DMS53 (cell line): ENCODE data around the gene DNAH3.
"Not testable (repeated sequence)": the region's sequence is repeated elsewhere in the genome, so short reads cannot be mapped to it uniquely, and the experiment has no call there.

Experiments used
- DNase-seq: peaks from one replicate; lab custom pipeline; 2025; lab: John Stamatoyannopoulos, UW

Gene DNAH3

DNA sequence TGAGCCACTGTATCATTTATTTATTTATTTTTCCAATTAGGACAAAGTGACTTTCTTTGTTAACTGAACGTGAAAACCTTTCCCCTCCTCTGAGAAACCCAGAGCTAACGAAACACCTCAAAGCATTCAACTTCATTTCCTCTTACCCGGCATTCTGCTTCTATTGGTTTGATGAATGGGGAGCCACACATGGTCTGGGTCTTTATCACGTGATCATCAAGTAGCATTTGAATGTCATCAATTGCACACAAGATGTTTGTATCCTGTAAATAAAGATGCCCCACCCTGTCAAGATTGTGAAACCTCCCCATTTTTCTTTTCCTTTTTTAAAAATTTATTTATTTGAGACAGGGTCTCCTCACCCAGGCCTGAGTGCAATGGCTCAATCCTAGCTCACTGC is 80.1 kb downstream of the DNAH3 start:
- DNase-seq, result no peak

DNA sequence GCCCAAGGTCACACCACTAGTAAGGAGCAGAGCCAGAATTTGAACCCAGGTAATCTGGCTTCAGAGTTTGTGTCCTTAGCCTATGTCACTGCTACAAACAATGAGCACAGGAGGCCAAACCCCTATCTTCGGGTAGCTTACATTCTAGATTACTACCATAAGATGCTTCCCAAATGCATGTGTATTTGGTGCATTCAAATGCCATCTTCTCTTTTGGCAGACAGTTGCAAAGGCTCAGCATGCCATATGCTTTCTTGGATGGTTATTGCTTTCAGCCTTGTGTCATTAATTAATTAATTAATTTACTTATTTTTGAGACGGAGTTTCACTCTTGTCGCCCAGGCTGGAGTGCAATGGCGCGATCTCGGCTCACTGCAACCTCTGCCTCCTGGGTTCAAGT is 80.7 kb downstream of the DNAH3 start:
- no peak for DNase-seq

DNA sequence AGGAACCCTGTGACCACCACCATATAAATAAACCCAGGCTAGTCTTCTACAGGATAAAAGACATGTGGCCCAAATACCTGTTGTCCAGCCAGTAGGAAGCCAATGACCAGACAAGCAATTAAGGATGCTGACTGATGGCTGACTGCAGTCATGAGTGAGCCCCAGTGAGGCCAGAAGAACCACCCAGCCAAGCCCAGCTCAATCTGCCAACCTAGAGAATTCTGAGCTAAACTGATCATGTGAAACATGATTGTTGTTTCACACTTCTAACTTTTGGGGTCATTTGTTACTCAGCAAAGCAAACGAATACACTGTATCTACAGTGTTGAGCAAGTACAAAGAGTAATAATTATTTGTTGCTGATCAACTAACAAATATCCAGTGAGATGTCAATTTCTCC is 86.4 kb downstream of the DNAH3 start:
- DNase-seq, result no peak

DNA sequence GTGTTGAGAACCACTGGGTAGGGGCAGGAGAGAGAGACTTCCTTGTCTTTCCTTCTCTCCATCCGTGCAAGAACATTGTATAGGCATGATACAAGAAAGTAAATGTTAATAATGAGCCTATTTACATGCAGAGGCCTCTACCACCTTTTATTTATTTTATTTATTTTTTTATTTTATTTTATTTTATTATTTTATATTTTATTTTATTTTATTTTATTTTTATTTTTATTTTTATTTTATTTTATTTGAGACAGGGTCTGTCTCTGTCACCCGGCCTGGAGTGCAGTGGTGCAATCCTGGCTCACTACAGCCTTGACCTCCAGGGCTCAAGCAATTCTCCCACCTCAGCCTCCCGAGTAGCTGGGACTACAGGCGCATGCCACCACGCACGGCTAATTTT is 87.3 kb downstream of the DNAH3 start:
- DNase-seq, result not testable (repeated sequence)

DNA sequence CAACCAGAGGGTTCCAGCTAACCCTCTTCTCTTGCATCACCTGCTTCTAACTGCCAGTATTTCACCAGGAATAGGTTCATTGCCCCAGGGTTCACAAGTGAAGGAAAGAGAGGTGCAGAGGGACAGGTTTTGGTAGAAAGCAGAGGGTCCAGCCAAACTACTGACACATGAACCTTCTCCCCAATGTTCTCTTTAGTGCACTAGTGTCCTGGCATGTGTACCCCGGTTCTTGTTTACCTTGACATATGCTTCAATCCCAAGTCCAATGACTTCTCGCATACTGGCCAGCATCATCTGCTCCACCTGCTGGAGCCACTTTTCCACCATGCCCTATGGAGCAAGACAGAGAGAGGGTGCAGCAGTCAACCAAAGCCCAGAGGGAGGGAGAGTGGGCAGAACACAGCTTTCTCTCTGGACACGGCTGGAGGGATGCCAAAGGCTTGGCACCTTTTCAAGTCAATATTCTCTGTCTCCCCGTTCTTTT is 90.6 kb downstream of the DNAH3 start:
- peak; percentile 12 for DNase-seq

DNA sequence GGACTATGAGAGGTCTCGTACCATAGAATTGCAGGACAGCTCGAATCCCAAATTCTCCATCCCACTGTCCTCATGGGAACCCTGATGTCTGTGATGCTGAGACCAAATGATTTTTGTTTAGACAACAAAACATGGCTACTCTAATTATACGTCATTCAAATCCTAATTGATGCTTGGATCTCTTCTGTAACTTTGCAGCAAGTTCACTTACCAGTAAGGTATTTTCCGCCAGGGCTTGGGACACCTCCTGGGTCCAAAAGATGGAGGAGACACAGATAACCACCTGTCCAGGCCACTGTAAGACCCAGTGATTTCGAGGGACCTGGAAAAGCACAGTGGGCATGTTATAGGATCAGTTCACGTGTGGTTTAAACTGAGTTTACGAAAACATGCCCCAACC is 92.8 kb downstream of the DNAH3 start:
- no peak for DNase-seq

DNA sequence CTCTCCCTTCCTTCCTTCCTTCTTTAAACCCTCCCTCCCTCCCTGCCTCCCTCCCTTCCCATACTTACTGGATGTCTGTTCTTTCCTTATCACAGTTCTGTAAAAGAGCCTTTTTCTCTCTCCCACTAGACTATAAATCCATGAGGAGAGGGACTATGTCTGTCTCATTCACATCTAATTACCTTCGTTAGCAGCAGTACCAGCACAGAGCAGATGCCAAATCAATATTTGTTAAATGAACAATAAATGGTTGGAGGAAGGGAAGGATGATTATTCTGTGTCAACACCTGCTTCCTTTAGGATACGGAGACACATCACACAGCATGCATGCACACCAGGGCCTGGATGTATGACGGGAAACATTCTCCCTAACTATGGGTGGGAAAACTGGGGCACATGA is 94.2 kb downstream of the DNAH3 start:
- peak; percentile 35 for DNase-seq

DNA sequence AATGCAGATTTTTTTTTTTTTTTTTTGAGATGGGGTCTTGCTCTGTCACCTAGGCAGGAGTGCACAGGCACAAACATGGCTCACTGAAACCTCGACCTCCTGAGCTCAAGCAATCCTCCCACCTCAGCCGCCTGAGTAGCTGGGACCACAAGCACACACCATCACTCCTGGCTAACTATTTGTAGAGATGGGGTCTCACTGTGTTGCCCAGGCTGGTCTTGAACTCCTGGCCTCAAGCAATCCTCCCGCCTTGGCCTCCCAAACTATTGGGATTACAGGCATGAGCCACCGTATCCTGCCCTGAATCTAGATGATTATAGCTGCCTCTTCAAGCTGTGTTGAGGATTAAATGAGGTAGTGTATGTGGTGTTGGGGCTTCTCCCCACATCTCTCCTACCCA is 94.9 kb downstream of the DNAH3 start:
- not testable (repeated sequence) for DNase-seq

DNA sequence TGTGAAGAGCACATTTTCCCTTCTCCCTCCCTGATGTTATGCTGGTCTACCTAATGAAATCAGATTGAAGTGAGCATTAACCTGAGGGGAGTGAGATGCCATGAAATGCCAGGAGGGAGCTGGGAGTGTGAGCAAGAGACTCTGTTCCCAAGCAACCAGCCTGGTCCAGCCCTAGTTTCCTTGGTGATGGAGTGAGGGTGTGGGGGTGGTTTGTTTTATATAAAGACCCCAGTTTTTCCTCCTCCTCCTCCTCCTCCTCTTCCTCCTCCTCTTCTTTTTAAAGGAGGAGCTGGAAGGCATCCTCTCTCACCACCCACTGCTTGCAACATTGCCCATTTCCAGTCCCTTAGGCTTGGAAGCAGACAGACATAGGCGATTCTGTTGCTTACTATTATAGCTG is 97.1 kb downstream of the DNAH3 start:
- DNase-seq, result no peak

DNA sequence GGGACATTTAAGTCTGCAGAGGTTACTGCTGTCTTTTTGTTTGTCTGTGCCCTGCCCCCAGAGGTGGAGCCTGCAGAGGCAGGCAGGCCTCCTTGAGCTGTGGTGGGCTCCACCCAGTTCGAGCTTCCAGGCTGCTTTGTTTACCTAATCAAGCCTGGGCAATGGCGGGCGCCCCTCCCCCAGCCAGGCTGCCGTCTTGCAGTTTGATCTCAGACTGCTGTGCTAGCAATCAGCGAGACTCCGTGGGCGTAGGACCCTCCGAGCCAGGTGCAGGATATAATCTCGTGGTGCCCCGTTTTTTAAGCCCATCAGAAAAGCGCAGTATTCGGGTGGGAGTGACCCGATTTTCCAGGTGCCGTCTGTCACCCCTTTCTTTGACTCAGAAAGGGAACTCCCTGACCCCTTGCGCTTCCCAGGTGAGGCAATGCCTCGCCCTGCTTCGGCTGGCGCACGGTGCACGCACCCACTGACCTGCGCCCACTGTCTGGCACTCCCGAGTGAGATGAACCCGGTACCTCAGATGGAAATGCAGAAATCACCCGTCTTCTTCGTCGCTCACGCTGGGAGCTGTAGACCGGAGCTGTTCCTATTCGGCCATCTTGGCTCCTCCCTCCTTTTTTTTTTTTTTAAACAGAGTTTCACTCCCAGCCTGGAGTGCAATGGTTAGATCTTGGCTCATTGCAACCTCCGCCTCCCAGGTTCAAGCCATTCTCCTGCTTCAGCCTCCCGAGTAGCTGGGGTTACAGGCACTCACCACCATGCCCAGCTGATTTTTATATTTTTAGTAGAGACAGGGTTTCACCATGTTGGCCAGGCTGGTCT is 102.3 kb downstream of the DNAH3 start:
- peak; percentile 39 for DNase-seq

DNA sequence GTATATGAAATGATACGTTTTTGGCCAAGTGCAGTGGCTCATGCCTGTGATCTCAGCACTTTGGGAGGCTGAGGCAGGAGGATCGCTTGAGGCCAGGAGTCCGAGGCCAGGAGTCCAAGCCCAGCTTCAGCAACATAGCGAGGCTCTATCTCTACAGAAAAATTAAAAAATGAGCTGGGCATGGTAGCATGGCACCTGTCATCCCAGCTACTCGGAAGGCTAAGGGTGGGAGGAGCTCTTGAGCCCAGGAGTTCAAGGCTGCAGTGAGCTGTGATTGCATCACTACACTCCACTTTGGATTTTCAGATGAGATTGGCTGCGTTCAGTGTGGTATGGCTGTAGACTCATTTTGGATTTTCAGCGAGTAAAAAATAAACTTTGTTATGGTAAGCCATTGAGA is 112.4 kb downstream of the DNAH3 start:
- DNase-seq, result no peak

DNA sequence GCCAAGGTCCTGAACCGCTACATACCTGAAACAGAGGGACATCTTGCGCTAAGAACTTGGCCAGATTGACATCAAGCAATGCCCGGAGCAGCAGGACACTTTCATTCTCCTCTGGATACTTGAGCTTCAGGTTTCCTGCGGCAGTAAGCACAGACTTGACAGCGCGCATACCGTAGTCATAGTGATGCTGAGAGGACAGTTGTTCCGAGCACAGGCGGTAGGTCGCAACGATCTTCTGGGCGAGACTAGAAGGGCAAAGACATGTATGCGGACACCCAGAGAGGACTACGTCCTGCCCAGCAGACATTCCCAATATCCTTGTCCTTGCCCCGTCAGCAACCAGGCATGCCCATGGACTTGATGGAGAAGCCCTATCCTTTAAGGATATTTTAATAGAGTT is 112.9 kb downstream of the DNAH3 start:
- no peak for DNase-seq

DNA sequence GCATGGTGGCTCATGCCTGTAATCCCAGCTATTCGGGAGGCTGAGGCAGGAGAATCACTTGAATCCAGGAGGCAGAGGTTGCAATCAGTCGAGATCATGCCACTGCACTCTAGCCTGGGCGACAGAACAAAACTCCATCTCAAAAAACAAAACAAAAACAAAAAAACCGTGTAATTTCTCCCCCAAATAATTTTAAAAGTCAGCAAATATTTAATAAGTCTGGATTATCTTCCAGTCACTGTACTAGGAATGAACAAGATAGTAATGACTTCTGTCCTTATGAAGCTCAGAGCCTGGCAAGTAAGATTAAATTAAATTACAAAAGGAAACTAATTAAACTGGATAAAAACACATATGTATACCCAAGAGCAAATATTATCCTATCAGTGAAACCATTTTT is 113.5 kb downstream of the DNAH3 start:
- DNase-seq, result no peak

DNA sequence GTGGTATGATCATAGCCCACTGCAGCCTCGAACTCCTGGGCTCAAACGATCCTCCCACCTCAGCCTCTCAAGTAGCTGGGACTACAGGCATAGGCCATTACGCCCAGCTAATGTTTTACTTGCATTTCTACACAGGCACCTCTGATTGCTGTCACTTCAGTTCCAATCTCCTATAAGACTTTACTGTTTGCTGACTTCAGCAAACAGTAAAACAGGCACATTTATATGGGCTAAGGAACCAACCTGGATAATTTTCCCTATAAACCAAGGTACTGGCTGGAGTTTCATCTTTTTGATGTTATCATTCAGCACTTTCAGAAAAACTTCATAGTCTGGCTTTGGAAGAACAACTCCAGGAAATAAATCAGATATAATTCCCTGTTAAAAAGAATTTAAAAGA is 114.2 kb downstream of the DNAH3 start:
- no peak for DNase-seq

DNA sequence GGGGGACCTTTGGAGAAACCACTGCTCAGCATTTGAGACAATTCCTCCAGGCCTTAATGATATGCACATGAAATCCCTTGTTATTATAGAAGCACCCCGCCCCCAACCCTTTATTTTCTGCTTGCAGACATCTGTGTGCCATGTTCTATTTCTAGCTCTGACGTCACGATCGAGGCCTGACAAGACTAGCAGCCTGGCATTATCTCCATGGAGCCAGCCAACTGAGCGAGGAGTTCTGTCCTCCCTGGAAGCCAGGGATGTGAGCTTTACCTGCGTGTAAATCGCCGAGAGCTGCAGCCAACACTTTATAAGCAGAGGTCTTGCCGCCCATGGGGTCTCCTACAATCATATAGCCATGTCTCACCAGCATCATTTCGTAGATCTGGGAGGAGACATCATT is 116.9 kb downstream of the DNAH3 start:
- no peak for DNase-seq

DNA sequence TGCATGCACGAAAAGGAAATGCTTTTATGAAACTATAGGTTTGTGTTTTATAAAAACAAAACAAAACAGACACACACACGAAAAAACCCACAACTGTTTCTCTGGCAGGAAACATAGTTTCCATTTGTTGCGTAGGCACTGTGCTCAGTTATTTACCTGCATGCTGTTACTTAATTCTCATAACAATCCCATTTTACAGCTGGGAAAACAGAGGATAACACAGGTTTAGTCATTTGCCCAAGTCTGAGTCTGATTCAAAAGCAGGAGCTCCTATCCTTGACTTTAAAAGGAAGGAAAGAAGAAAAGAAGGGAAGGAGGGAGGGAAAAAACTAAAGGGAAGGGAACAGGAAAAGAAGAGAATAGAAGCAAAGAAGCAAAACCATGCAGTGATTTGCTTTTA is 117.4 kb downstream of the DNAH3 start:
- DNase-seq, result no peak

DNA sequence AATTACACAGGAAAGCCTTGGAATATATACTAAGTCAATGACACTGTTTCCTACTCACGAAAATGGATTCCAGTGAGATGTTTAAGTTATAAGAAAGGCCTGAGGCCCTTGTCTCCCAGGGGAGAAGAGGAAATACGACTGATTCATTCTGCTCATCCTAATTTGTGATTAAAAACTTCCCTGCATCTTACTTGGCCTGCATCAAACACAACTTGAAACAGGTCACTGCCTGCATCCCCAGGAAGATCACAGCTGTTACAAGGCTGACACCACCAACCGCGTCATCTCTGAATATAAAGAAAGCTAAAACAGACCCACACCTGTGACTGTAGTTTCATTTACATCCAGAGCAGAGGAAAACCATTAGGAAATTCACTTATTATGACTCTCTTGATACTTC is 121.9 kb downstream of the DNAH3 start:
- no peak for DNase-seq

DNA sequence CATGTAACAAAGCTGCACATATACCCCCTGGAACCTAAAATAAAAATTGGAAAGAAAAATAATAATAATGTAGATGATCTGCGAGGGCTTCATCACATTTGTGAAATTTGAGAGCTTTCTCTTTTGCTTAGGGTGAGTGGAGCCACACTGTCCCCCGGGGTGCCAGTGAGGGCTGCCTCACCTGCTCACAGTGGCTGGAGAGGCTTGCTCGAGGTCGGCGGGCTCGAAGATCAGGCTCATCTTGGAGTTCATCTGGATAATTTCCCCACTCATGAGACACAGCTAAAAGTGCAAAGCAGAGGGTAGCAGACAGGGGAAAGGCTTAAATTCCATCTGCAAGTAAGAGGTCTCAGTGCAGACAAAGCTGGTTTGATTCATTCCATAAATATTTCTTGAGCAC is 123.8 kb downstream of the DNAH3 start:
- no peak for DNase-seq

DNA sequence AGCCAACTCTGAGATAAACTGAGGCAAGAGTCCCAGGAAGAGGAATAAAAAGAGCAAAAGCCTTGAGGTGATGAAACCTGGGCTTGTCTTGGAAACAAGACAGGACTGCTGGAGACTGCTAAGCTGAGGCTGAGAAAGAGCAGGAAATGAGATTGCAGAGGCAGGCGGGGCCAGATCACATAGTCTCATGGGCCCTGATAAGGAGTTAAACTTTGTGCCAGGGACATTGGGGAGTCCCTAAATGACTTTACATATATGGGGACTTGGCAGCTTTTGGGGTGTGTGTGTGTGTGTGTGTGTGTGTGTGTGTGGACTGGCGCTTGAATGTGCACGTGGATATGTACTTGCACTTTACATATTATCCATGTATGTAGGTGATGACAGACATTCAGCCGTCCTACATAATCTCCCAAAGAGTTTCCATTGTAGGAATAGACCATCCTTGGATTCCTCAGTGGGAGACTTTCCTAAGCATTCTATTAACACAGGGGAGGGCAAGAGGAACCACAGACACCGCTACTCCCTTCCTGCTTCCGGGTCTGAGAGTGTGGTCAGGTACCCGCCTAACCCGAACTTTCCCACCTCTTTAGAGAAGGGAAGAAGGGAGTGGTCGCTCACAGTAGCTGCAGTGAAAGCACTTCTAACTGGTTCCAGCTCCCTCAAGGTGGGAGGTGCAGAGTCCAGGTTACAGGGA is 127.0 kb downstream of the DNAH3 start:
- DNase-seq, result no peak

DNA sequence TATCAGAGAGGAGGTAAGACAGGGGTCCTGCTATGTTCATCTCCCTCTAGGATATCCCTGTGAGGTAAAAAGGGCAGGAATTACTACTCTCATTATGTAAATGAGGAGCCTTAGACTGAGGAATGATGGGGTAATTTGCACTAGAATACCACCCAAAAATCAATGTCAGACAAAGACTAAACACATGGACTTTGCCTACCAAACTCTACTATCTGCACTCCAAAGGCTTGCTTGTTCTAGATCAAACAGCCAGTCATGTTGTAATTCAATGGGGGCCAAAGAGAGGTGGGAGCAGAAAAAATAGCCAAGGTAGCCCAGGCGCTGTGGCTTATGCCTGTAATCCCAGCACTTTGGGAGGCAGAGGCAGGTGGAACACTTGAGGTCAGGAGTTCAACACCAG is 129.3 kb downstream of the DNAH3 start:
- no peak for DNase-seq

DNA sequence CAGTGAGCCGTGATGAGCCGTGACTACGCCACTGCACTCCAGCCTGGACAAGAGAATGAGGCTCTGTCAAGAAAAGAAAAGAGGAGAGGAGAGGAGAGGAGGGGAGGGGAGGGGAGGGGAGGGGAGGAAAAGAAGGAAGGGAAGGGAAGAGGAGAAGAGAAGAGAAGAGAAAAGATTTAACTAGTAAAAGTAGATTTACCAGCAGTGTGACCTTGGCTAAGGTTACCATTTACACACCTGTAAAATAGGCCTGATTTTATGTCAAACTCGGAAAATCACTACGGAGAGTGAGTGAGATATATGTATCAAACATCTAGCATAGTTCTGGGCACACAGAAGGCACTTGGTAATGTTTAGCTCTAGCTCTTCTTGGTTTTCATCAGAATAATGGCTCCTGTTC is 140.8 kb downstream of the DNAH3 start:
- DNase-seq, result no peak

DNA sequence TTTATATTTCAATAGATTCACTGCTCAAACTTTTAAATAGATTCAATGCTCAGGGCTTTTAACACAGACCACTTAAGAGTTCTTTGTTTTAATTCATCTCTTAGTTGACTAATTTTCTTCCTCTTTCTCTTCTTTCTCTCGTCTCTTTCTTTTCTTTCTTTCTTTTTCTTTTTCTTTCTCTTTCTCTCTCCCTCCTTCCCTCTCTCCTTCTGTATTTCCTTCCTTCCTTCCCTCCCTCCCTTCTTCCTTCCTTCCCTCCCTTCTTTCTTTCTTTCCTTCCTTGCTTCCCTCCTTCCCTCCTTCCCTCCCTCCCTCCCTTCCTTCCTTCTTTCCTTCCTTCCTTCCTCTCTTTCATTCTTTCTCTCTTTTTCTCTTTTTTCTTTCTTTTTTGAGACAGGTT is 145.6 kb downstream of the DNAH3 start:
- DNase-seq, result no peak

DNA sequence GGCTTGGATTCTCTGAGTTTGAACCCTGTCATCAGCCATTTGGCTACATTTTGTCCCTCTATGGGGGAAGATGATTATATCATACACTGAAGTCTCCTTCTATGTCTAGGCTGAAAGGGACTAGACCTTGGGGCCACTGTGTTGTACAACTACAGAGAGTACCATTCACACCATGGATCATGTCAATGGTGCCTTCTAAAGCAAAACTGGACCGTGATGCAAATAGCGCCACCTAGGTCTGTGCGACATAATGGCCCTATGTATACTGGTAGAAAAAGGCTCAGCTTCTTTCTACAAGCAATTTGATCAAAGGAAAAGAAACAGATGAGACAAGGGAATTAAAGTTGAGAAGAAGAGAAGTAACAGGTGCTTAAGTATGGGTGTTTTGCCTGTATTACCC is 149.4 kb downstream of the DNAH3 start:
- peak; percentile 60 for DNase-seq

DNA sequence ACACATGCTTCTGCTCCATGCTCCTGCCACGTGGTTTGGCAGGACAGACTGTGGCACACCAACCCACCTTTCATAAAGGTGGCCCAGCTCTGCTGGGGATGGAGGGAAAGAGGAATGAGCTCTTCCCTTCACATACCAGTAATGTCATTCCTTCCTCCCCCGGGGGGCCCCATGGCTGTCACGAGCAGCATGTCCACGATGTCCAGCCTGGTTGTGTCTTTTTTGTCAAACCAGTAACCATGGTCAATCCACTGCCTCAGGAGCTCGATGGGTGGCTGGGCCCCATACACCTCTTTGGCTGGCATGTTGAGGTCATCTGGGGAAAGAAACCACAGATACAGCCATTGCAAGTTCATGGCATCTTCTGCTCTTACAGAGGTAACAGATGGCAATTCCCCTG is 153.5 kb downstream of the DNAH3 start:
- DNase-seq, result no peak
